ENCODE results near the gene SAE1.

The SAE1 gene

GRCh38 chr19:47151627-47152026 is 21.0 kb downstream of the SAE1 start:
- no peak for DNase-seq (ENCODE audit: low spot score)
- Mint-ChIP-seq H3K4me3 (no peak overlapping the region), H3K27ac (no peak overlapping the region)

GRCh38 chr19:47152205-47152604 is 21.6 kb downstream of the SAE1 start:
- peaks cover 67% of the 10 kb centered on the region for H3K36me3 Mint-ChIP-seq (ENCODE audit: low read depth)
- DNase-seq (ENCODE audit: low spot score): no peak
- H3K27ac Mint-ChIP-seq: no peak overlapping the region
- H3K4me1 Mint-ChIP-seq (ENCODE audit: low read depth): peaks cover 32% of the 10 kb centered on the region
- no peaks in the 10 kb centered on the region for H3K27me3 Mint-ChIP-seq (ENCODE audit: low read depth)
- no peak overlapping the region for H3K4me3 Mint-ChIP-seq
- no peaks in the 10 kb centered on the region for H3K9me3 Mint-ChIP-seq

More at GRCh38 chr19:47151627-47152026, 21.0 kb downstream of the SAE1 start:
- no peaks in the 10 kb centered on the region for H3K27me3 Mint-ChIP-seq (ENCODE audit: low read depth)
- H3K4me1 Mint-ChIP-seq (ENCODE audit: low read depth): peaks cover 30% of the 10 kb centered on the region
- H3K36me3 Mint-ChIP-seq (ENCODE audit: low read depth): peaks cover 65% of the 10 kb centered on the region
- no peaks in the 10 kb centered on the region for H3K9me3 Mint-ChIP-seq

- DNase-seq (ENCODE audit: low spot score): no peak
- H3K27ac Mint-ChIP-seq: no peak overlapping the region
- H3K4me1 Mint-ChIP-seq (ENCODE audit: low read depth): peaks cover 34% of the 10 kb centered on the region
- H3K9me3 Mint-ChIP-seq: no peaks in the 10 kb centered on the region
- H3K4me3 Mint-ChIP-seq: no peak overlapping the region
- no peaks in the 10 kb centered on the region for H3K27me3 Mint-ChIP-seq (ENCODE audit: low read depth)
- H3K36me3 Mint-ChIP-seq (ENCODE audit: low read depth): peaks cover 68% of the 10 kb centered on the region
These were observed 22.0 kb downstream of the SAE1 start for GRCh38 chr19:47152632-47153031.

- Mint-ChIP-seq H3K4me3 (no peak overlapping the region), H3K4me1 (ENCODE audit: low read depth) (peaks cover 37% of the 10 kb centered on the region), H3K36me3 (ENCODE audit: low read depth) (peaks cover 69% of the 10 kb centered on the region), H3K27ac (no peak overlapping the region), H3K9me3 (no peaks in the 10 kb centered on the region), H3K27me3 (ENCODE audit: low read depth) (no peaks in the 10 kb centered on the region)
- DNase-seq (ENCODE audit: low spot score): no peak
These were observed 22.6 kb downstream of the SAE1 start for GRCh38 chr19:47153266-47153665.

DNA sequence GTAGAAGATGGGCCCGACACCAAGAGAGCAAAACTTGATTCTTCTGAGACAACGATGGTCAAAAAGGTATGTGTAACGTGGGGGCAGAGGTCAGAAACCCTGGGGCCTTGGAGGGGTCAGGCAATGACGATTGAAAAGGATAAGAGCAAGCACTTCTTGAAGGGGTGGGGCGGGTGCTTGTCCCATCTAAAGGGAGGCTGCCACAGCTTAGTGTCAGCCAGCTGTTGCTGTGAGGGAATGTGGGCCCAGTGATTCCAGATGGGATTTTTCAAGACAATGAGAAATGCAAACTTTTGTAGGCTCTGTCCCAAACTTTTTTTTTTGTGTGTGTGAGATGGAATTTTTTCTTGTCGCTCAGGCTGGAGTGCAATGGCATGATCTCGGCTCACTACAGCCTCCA is 24.5 kb downstream of the SAE1 start:
- Mint-ChIP-seq H3K27ac (peak overlapping the region; percentile 45), H3K36me3 (ENCODE audit: low read depth) (peaks cover 68% of the 10 kb centered on the region), H3K4me3 (peak overlapping the region; percentile 36), H3K27me3 (ENCODE audit: low read depth) (no peaks in the 10 kb centered on the region), H3K9me3 (no peaks in the 10 kb centered on the region), H3K4me1 (ENCODE audit: low read depth) (peaks cover 45% of the 10 kb centered on the region)
- no peak for DNase-seq (ENCODE audit: low spot score)

DNA sequence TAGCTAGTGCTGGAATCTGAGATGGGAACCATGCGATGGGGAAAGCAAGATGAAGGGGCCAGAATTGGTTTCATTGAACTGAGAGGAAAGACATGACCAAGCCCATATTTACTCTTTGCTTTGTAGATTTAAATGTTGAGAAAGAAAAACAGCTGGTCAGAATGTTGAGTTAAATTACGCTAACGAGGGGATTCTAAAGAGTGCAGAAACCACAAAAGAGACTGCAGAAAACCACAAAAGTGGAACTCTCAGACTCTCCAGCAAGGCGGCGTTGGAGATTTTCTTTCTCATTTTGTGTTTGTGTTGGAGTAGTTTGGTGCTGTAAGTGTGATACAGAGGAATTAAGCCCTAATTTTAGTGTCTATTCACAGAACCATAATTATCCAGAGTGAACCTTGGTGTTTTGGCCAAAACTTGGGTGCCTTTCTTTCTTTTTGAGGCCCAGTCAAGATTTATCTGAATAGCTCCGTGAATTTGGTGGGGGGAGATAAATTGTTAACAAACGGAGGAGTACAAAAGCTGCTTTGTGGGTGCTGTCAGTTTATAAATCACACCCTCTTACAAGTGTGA is 26.3 kb downstream of the SAE1 start:
- Mint-ChIP-seq H3K4me3 (peak overlapping the region; percentile 78), H3K4me1 (ENCODE audit: low read depth) (peaks cover 44% of the 10 kb centered on the region), H3K27ac (peak overlapping the region; percentile 72), H3K36me3 (ENCODE audit: low read depth) (peaks cover 56% of the 10 kb centered on the region), H3K27me3 (ENCODE audit: low read depth) (no peaks in the 10 kb centered on the region), H3K9me3 (no peaks in the 10 kb centered on the region)
- peak; percentile 17 for DNase-seq (ENCODE audit: low spot score)

DNA sequence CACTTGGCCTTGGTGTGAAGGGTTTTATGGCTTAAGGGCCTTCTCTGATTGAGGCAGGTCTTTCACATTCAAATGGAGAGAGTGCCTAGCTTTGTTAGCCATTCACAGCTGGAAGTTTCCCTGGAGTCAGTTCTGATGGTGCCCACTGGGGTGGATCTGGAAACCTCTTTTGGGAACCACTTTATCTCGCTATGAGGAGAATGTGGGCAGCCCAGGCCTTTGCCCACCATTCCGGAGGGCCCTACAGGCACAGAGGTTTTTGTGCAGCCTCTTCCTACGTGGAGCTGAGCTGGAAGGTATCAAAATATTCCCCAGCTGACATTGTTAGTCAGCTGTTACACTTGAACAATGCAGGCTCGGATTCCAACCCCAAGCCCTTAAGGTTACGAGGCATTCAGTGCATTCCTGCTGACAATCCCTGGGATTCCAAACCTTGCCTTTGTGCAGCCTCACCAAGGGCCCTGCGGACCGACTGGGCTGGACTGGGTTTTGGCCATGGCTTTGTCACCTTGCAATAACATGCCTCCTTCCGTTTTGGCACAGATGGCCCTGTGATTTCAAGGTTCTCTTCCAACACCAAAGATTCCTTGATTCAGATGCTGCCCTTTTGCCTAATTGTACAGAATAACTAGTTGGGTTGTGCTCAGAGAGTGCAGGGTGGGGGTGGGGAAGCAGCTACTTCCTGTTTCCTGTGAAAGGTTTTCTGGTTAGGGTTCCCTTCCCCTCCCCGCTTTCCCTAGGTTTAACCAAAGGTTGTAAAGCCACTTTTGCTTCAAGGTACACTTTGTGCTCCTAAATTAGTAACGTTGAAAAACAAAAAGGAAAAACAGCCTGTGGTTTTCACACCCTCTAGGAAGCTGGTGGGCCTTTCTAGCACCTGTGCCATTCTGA is 27.0 kb downstream of the SAE1 start:
- H3K4me3 Mint-ChIP-seq: peak overlapping the region; percentile 78
- no peaks in the 10 kb centered on the region for H3K27me3 Mint-ChIP-seq (ENCODE audit: low read depth)
- H3K9me3 Mint-ChIP-seq: no peaks in the 10 kb centered on the region
- peaks cover 42% of the 10 kb centered on the region for H3K4me1 Mint-ChIP-seq (ENCODE audit: low read depth)
- peak; percentile 14 for DNase-seq (ENCODE audit: low spot score)
- peak overlapping the region; percentile 88 for H3K27ac Mint-ChIP-seq
- H3K36me3 Mint-ChIP-seq (ENCODE audit: low read depth): peaks cover 51% of the 10 kb centered on the region

GRCh38 chr19:47158367-47158791 is 27.7 kb downstream of the SAE1 start:
- peaks cover 38% of the 10 kb centered on the region for H3K4me1 Mint-ChIP-seq (ENCODE audit: low read depth)
- H3K36me3 Mint-ChIP-seq (ENCODE audit: low read depth): peaks cover 44% of the 10 kb centered on the region
- no peaks in the 10 kb centered on the region for H3K27me3 Mint-ChIP-seq (ENCODE audit: low read depth)
- H3K4me3 Mint-ChIP-seq: peak overlapping the region; percentile 78
- DNase-seq (ENCODE audit: low spot score): no peak
- peak overlapping the region; percentile 88 for H3K27ac Mint-ChIP-seq
- H3K9me3 Mint-ChIP-seq: no peaks in the 10 kb centered on the region

DNA sequence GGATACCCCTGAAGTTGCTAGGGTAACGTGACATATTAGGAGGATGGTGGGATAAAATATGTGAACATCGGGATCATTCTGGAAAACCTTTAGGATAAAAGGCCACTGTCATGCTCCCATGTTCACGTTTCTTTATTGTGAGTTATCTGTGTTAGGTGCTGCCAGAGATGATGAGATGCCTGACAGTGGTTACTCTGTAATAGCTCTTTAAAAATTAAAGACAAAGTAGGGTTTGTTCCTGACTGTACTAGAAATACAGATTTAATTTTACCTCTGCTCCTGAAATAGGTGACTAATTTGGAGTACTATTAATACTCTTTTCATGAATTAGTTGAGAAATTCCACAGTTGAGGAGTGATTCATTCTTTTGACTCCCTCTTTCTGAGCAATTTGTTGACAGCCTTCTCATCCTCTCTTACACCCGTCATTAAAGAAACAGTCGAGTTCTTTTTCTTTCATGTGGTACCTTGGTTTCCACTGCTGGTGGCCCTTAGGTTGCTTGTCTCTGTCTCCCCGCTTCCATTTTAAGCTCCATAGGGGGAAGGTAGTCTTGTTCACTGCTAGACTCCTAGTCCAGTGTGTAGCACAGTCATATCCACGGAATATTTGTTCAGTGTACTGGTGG is 28.4 kb downstream of the SAE1 start:
- Mint-ChIP-seq H3K27ac (peak overlapping the region; percentile 88), H3K27me3 (ENCODE audit: low read depth) (no peaks in the 10 kb centered on the region), H3K4me3 (peak overlapping the region; percentile 78), H3K36me3 (ENCODE audit: low read depth) (peaks cover 44% of the 10 kb centered on the region), H3K9me3 (no peaks in the 10 kb centered on the region), H3K4me1 (ENCODE audit: low read depth) (peaks cover 38% of the 10 kb centered on the region)
- DNase-seq (ENCODE audit: low spot score): peak; percentile 47

- no peak overlapping the region for H3K27ac Mint-ChIP-seq
- no peak for DNase-seq (ENCODE audit: low spot score)
- no peaks in the 10 kb centered on the region for H3K9me3 Mint-ChIP-seq
- H3K36me3 Mint-ChIP-seq (ENCODE audit: low read depth): peaks cover 37% of the 10 kb centered on the region
- no peak overlapping the region for H3K4me3 Mint-ChIP-seq
- H3K4me1 Mint-ChIP-seq (ENCODE audit: low read depth): peaks cover 29% of the 10 kb centered on the region
- no peaks in the 10 kb centered on the region for H3K27me3 Mint-ChIP-seq (ENCODE audit: low read depth)
These were observed 31.3 kb downstream of the SAE1 start for GRCh38 chr19:47161876-47162489.

GRCh38 chr19:47168065-47168464 is 37.4 kb downstream of the SAE1 start:
- peaks cover 7% of the 10 kb centered on the region for H3K4me1 Mint-ChIP-seq (ENCODE audit: low read depth)
- DNase-seq (ENCODE audit: low spot score): no peak
- no peaks in the 10 kb centered on the region for H3K27me3 Mint-ChIP-seq (ENCODE audit: low read depth)
- no peak overlapping the region for H3K4me3 Mint-ChIP-seq
- no peak overlapping the region for H3K27ac Mint-ChIP-seq
- peaks cover 42% of the 10 kb centered on the region for H3K36me3 Mint-ChIP-seq (ENCODE audit: low read depth)
- no peaks in the 10 kb centered on the region for H3K9me3 Mint-ChIP-seq

DNA sequence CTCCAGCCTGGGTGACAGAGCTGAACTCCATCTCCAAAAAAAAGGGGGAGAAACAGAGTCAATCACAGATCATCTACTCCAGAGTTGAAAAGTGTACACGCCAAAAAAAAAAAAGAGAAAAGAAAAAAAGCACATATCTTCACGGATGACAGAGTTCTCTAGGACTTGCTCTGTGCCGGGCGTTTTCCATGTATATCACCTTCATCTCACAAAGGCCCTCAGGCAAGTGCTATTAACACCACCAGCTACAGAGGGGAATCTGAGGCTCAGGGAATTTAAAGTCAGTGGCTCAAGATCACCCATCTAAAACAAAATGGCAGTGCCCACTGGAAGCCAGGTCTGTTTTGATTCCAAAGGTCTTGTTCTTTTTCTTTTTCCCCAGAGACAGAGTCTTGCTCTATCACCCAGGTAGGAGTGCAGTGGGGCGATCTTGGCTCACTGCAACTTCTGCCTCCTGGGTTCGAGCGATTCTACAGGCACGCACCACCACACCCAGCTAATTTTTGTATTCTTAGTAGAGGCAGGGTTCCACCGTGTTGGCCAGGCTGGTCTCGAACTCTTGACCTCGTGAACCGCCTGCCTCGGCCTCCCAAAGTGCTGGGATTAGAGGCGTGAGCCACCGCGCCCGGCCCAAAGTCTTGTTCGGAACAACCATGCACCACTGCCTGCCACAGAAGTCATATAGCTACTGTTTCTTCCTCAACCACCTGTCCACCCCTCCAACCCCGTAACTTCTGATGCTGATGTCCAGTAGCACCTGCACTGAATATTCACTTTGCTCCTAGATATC is 42.2 kb downstream of the SAE1 start:
- no peak overlapping the region for H3K4me3 Mint-ChIP-seq
- DNase-seq (ENCODE audit: low spot score): no peak
- no peak overlapping the region for H3K27ac Mint-ChIP-seq
- H3K27me3 Mint-ChIP-seq (ENCODE audit: low read depth): no peaks in the 10 kb centered on the region
- peaks cover 29% of the 10 kb centered on the region for H3K4me1 Mint-ChIP-seq (ENCODE audit: low read depth)
- H3K36me3 Mint-ChIP-seq (ENCODE audit: low read depth): peaks cover 64% of the 10 kb centered on the region
- no peaks in the 10 kb centered on the region for H3K9me3 Mint-ChIP-seq

GRCh38 chr19:47176071-47176626 is 45.5 kb downstream of the SAE1 start:
- Mint-ChIP-seq H3K36me3 (ENCODE audit: low read depth) (peaks cover 66% of the 10 kb centered on the region), H3K9me3 (no peaks in the 10 kb centered on the region), H3K27me3 (ENCODE audit: low read depth) (no peaks in the 10 kb centered on the region), H3K27ac (peak overlapping the region; percentile 67), H3K4me1 (ENCODE audit: low read depth) (peaks cover 40% of the 10 kb centered on the region), H3K4me3 (peak overlapping the region; percentile 68)
- DNase-seq (ENCODE audit: low spot score): no peak

Data from T-helper 2 cell treated with Interferon-gamma antibody and Interleukin-4, amounts not matched to agents 5 μg/mL and 100 μg/mL, for 36 hours (primary cell).